Thoracic aorta (tissue), 2 donors: ENCODE data around the gene MYL6B. TPM values are rescaled to one million over a fixed set of nuclear protein-coding genes. Genes with fewer than 3 reads are reported as not detected.

ENCODE experiments used
- ATAC-seq: fragments of 150-250 bp; one replicate; pipeline ENCODE4 v1.8.0; 2017; ENCODE audit warnings: low read depth; ENCODE audit not compliant: insufficient number of reproducible peaks, low FRiP score
- DNase-seq: peaks from one replicate; pipeline ENCODE4 v3.0.0-alpha.2; 2020; ENCODE audit warnings: low spot score
- H3K27ac ChIP-seq, 2 donors: fragments of 200-600 bp; sonication (generic); 1 replicate in 1 of 2; 2 replicates in 1 of 2; pipeline ENCODE4 v1.5.1; 2016; ENCODE audit warnings: mild to moderate bottlenecking in 2 of 2, moderate library complexity in 2 of 2
- H3K27me3 ChIP-seq: fragments of 200-600 bp; sonication (generic); replicated peaks from 2 replicates; pipeline ENCODE4 v1.6.0; 2016; ENCODE audit warnings: mild to moderate bottlenecking; ENCODE audit not compliant: insufficient read depth
- H3K36me3 ChIP-seq: fragments of 200-600 bp; sonication (generic); one replicate; pipeline ENCODE4 v1.5.1; 2016
- H3K4me1 ChIP-seq, 2 donors: fragments of 200-600 bp; sonication (generic); 1 replicate in 1 of 2; 2 replicates in 1 of 2; pipeline versions ENCODE4 v1.5.1 to v1.6.0; 2016; ENCODE audit warnings: low read depth in 2 of 2, mild to moderate bottlenecking in 1 of 2; ENCODE audit not compliant: control insufficient read depth in 1 of 2
- H3K4me3 ChIP-seq: fragments of 200-600 bp; sonication (generic); 2 replicates; pipeline ENCODE4 v1.5.1; 2016; ENCODE audit warnings: mild to moderate bottlenecking
- H3K9me3 ChIP-seq: fragments of 200-600 bp; sonication (generic); 2 replicates; pipeline ENCODE4 v1.5.1; 2016
- CTCF ChIP-seq: fragments of 200-600 bp; sonication (generic); IDR thresholded peaks from one replicate; pipeline ENCODE4 v1.5.1; 2019; ENCODE audit warnings: antibody characterized with exemption
- total RNA-seq, 2 donors: library from RNA; depleted of rRNA; stranded (reverse); fragments of >200 nt; gene quantifications; one replicate each; pipeline versions ENCODE4 v1.1.0 to v1.2.3, GENCODE V29; 2016

The MYL6B gene
- total RNA-seq, 2 donors from 2014 or later: 17.1 to 19.1 TPM

- Histone ChIP-seq H3K9me3 (no peaks in the 10 kb centered on the region), H3K27me3 (no peaks in the 10 kb centered on the region), H3K36me3 (peaks cover 38% of the 10 kb centered on the region), H3K27ac (peak overlapping the region; percentile 83), H3K4me3 (peak overlapping the region; percentile 80), H3K4me1 (peaks cover 21 to 34% of the 10 kb centered on the region in 2 donors)
- DNase-seq (no peak), ATAC-seq (no peak)
- no peak for TF ChIP-seq CTCF
Observed at GRCh38 chr12:56129942-56130495, 22.4 kb upstream of the MYL6B start.

GRCh38 chr12:56130876-56131275 is 21.5 kb upstream of the MYL6B start:
- Histone ChIP-seq H3K27ac (peak overlapping the region; percentile 83), H3K4me3 (no peak overlapping the region)

GRCh38 chr12:56134897-56135296 is 17.5 kb upstream of the MYL6B start:
- no peak for TF ChIP-seq CTCF
- H3K4me3 ChIP-seq: no peak overlapping the region
- no peaks in the 10 kb centered on the region for H3K27me3 ChIP-seq
- no peak overlapping the region for H3K27ac ChIP-seq
- no peak for DNase-seq
- peaks cover 5 to 8% of the 10 kb centered on the region in 2 donors for H3K4me1 ChIP-seq
- no peaks in the 10 kb centered on the region for H3K9me3 ChIP-seq
- peaks cover 72% of the 10 kb centered on the region for H3K36me3 ChIP-seq
- no peak for ATAC-seq

More at GRCh38 chr12:56130876-56131275, 21.5 kb upstream of the MYL6B start:
- peaks cover 21 to 31% of the 10 kb centered on the region in 2 donors for H3K4me1 ChIP-seq
- H3K36me3 ChIP-seq: peaks cover 45% of the 10 kb centered on the region
- DNase-seq: no peak
- no peak for ATAC-seq
- no peaks in the 10 kb centered on the region for H3K27me3 ChIP-seq
- H3K9me3 ChIP-seq: no peaks in the 10 kb centered on the region
- TF ChIP-seq CTCF: no peak

GRCh38 chr12:56137853-56138571 is 14.4 kb upstream of the MYL6B start:
- no peaks in the 10 kb centered on the region for H3K9me3 ChIP-seq
- DNase-seq (no peak), ATAC-seq (no peak)
- H3K27me3 ChIP-seq: no peaks in the 10 kb centered on the region
- H3K27ac ChIP-seq: no peak overlapping the region
- no peaks in the 10 kb centered on the region for H3K4me1 ChIP-seq
- peaks cover 75% of the 10 kb centered on the region for H3K36me3 ChIP-seq
- no peak for TF ChIP-seq CTCF
- no peak overlapping the region for H3K4me3 ChIP-seq

- TF ChIP-seq CTCF: no peak
Observed at GRCh38 chr12:56141946-56142784, 10.2 kb upstream of the MYL6B start.

More at GRCh38 chr12:56141946-56142784, 10.2 kb upstream of the MYL6B start:
- Histone ChIP-seq H3K27me3 (no peaks in the 10 kb centered on the region), H3K9me3 (no peaks in the 10 kb centered on the region), H3K4me3 (no peak overlapping the region), H3K27ac (no peak overlapping the region), H3K4me1 (peaks cover 4 to 10% of the 10 kb centered on the region in 2 donors), H3K36me3 (peaks cover 46% of the 10 kb centered on the region)
- DNase-seq: no peak
- ATAC-seq: no peak
